HEK293 (cell line): Measurements from ENCODE around the gene CREB3L1.
A peak's percentile ranks its signal among the peaks of the same experiment; 100 is the strongest.

ENCODE experiments used
- CTCF ChIA-PET: fragments of 350-600 bp; formaldehyde crosslinking; extraction: SDS; loops from one replicate; lab custom pipeline; 2021; ENCODE audit warnings: antibody characterized with exemption; lab: Yijun Ruan, JAX
- POLR2A ChIA-PET: fragments of 300-600 bp; formaldehyde crosslinking; extraction: SDS; loops from one replicate; lab custom pipeline; 2020; ENCODE audit warnings: antibody characterized with exemption, inconsistent platforms; lab: Yijun Ruan, JAX
- H3K27ac ChIP-seq: fragments of 200-500 bp; sonication (Bioruptor generic); 2 replicates; pipeline ENCODE4 v1.5.1; 2014; ENCODE audit warnings: low read depth, low read length, control low read depth, inconsistent platforms; ENCODE audit errors: extremely low read depth
- H3K36me3 ChIP-seq, 2 experiments: fragments of 200-500 bp in 1 of 2; sonication (Bioruptor generic) in 1 of 2; 1 replicate in 1 of 2; 2 replicates in 1 of 2; pipeline ENCODE4 v1.5.1; 2014 to 2017; ENCODE audit warnings: inconsistent platforms in 2 of 2, low read length in 2 of 2; ENCODE audit not compliant: control insufficient read depth in 2 of 2, insufficient read depth in 1 of 2
- H3K4me1 ChIP-seq: fragments of 200-500 bp; sonication (Bioruptor generic); 2 replicates; pipeline ENCODE4 v1.5.1; 2014; ENCODE audit warnings: mild to moderate bottlenecking, low read length, inconsistent platforms; ENCODE audit not compliant: control insufficient read depth, insufficient read depth
- H3K4me3 ChIP-seq: 2 replicates; pipeline ENCODE4 v1.5.1; 2011; ENCODE audit warnings: low read depth, mild to moderate bottlenecking, control low read depth, low read length, moderate library complexity
- H3K9me3 ChIP-seq: fragments of 200-500 bp; sonication (Bioruptor generic); 2 replicates; pipeline ENCODE4 v1.5.1; 2014; ENCODE audit warnings: low read depth, low read length, inconsistent platforms; ENCODE audit not compliant: control insufficient read depth, insufficient read depth
- CTCF ChIP-seq: fragments of 450-650 bp; formaldehyde crosslinking; IDR thresholded peaks from 2 replicates; pipeline ENCODE4 v1.5.1; 2016; ENCODE audit warnings: missing biosample characterization, missing genetic modification characterization
- EGR2 ChIP-seq: fragments of 450-650 bp; formaldehyde crosslinking; IDR thresholded peaks from 2 replicates; pipeline ENCODE4 v1.5.1; 2016; ENCODE audit warnings: low read depth, missing biosample characterization, missing genetic modification characterization
- IKZF3 ChIP-seq: fragments of 450-650 bp; IDR thresholded peaks from 2 replicates; pipeline ENCODE4 v1.5.0; 2018; ENCODE audit warnings: missing biosample characterization, mild to moderate bottlenecking, missing genetic modification characterization, moderate library complexity
- KLF9 ChIP-seq: fragments of 450-650 bp; formaldehyde crosslinking; IDR thresholded peaks from 2 replicates; pipeline ENCODE4 v1.5.1; 2016; ENCODE audit warnings: missing biosample characterization, missing genetic modification characterization, low read depth
- OVOL3 ChIP-seq: fragments of 450-650 bp; formaldehyde crosslinking; IDR thresholded peaks from 2 replicates; pipeline ENCODE4 v1.5.1; 2016; ENCODE audit warnings: missing biosample characterization, missing genetic modification characterization
- SP7 ChIP-seq: fragments of 450-650 bp; formaldehyde crosslinking; IDR thresholded peaks from 2 replicates; pipeline ENCODE4 v1.5.1; 2016; ENCODE audit warnings: missing biosample characterization, missing genetic modification characterization
- TSHZ1 ChIP-seq: fragments of 450-650 bp; formaldehyde crosslinking; IDR thresholded peaks from 2 replicates; pipeline ENCODE4 v1.5.1; 2016; ENCODE audit warnings: missing biosample characterization, missing genetic modification characterization, borderline replicate concordance
- YY2 ChIP-seq: fragments of 450-650 bp; formaldehyde crosslinking; IDR thresholded peaks from 2 replicates; pipeline ENCODE4 v1.5.1; 2016; ENCODE audit warnings: missing biosample characterization, missing genetic modification characterization
- ZBTB17 ChIP-seq: fragments of 450-650 bp; formaldehyde crosslinking; IDR thresholded peaks from 2 replicates; pipeline ENCODE4 v1.5.1; 2016; ENCODE audit warnings: missing biosample characterization, missing genetic modification characterization
- ZFHX2 ChIP-seq: fragments of 450-650 bp; formaldehyde crosslinking; conservative IDR thresholded peaks from 2 replicates; pipeline ENCODE4 v1.5.1; 2016; ENCODE audit warnings: missing biosample characterization, missing genetic modification characterization
- ZNF121 ChIP-seq: fragments of 450-650 bp; formaldehyde crosslinking; IDR thresholded peaks from 2 replicates; pipeline ENCODE4 v1.5.1; 2016; ENCODE audit warnings: missing biosample characterization, missing genetic modification characterization
- ZNF146 ChIP-seq: fragments of 450-650 bp; formaldehyde crosslinking; IDR thresholded peaks from 2 replicates; pipeline ENCODE4 v1.5.1; 2016; ENCODE audit warnings: missing biosample characterization, missing genetic modification characterization
- ZNF16 ChIP-seq: fragments of 450-650 bp; formaldehyde crosslinking; IDR thresholded peaks from 2 replicates; pipeline ENCODE4 v1.5.1; 2016; ENCODE audit warnings: low read depth, missing biosample characterization, missing genetic modification characterization
- ZNF23 ChIP-seq: fragments of 450-650 bp; formaldehyde crosslinking; IDR thresholded peaks from 2 replicates; pipeline ENCODE4 v1.5.1; 2016; ENCODE audit warnings: missing biosample characterization, missing genetic modification characterization, borderline replicate concordance
- ZNF302 ChIP-seq: fragments of 450-650 bp; formaldehyde crosslinking; IDR thresholded peaks from 2 replicates; pipeline ENCODE4 v1.5.1; 2016; ENCODE audit warnings: missing biosample characterization, missing genetic modification characterization, low read depth
- ZNF398 ChIP-seq: fragments of 450-650 bp; formaldehyde crosslinking; IDR thresholded peaks from 2 replicates; pipeline ENCODE4 v1.5.1; 2017; ENCODE audit warnings: missing biosample characterization, missing genetic modification characterization
- ZNF510 ChIP-seq: fragments of 450-650 bp; formaldehyde crosslinking; IDR thresholded peaks from 2 replicates; pipeline ENCODE4 v1.5.1; 2018; ENCODE audit warnings: mild to moderate bottlenecking, missing genetic modification characterization, missing biosample characterization; ENCODE audit not compliant: insufficient replicate concordance
- ZNF571 ChIP-seq: fragments of 450-650 bp; formaldehyde crosslinking; IDR thresholded peaks from 2 replicates; pipeline ENCODE4 v1.5.0; 2017; ENCODE audit warnings: missing biosample characterization, missing genetic modification characterization
- ZNF654 ChIP-seq: fragments of 450-650 bp; formaldehyde crosslinking; IDR thresholded peaks from 2 replicates; pipeline ENCODE4 v1.5.1; 2016; ENCODE audit warnings: low read depth, missing biosample characterization, missing genetic modification characterization
- ZNF776 ChIP-seq: fragments of 450-650 bp; formaldehyde crosslinking; IDR thresholded peaks from 2 replicates; pipeline ENCODE4 v1.5.0; 2017; ENCODE audit warnings: missing biosample characterization, missing genetic modification characterization, borderline replicate concordance
- ZSCAN4 ChIP-seq: fragments of 450-650 bp; formaldehyde crosslinking; IDR thresholded peaks from 2 replicates; pipeline ENCODE4 v1.5.1; 2017; ENCODE audit warnings: missing biosample characterization, missing genetic modification characterization

The CREB3L1 gene

GRCh38 chr11:46322759-46323158 is 45.3 kb downstream of the CREB3L1 start (continued):
- TF ChIP-seq ZNF302 (tag by site-specific recombination) (no peak), KLF9 (tag by site-specific recombination) (no peak), ZNF23 (tag by site-specific recombination) (no peak), ZNF776 (tag by site-specific recombination) (no peak)

- CTCF ChIA-PET: no interaction called here
- no peak overlapping the region for H3K4me3 ChIP-seq
- no peak for TF ChIP-seq ZNF16 (tag by site-specific recombination)
- TF ChIP-seq ZNF121: peak; percentile 70; the same call in 1 of the 2 replicates
- TF ChIP-seq ZNF571 (tag by site-specific recombination): no peak
- TF ChIP-seq ZBTB17: peak; percentile 76
- no peak for TF ChIP-seq ZSCAN4 (tag by site-specific recombination)
- TF ChIP-seq SP7: peak; percentile 58; the same call in 1 of the 2 replicates
Measured at GRCh38 chr11:46326813-46327416, 49.5 kb downstream of the CREB3L1 start.

GRCh38 chr11:46327829-46328228 is 50.4 kb downstream of the CREB3L1 start:
- Histone ChIP-seq H3K36me3 (no peaks in the 10 kb centered on the region), H3K4me1 (no peaks in the 10 kb centered on the region), H3K9me3 (no peaks in the 10 kb centered on the region), H3K27ac (no peak overlapping the region), H3K4me3 (no peak overlapping the region)
- CTCF ChIA-PET: interaction anchor here (0.5 to 1.5 kb wide), 5 partner anchors 12 to 1029 kb away, joined by 3 to 6 read pairs (median 4); no protein-coding TSS in a partner anchor
- POLR2A ChIA-PET: no interaction called here
- TF ChIP-seq OVOL3 (no peak), ZNF654 (tag by site-specific recombination) (no peak), EGR2 (0 out of 2 replicates have a peak, but pooled peaks have one; percentile 19), CTCF (tag by site-specific recombination) (no peak), ZNF510 (tag by site-specific recombination) (no peak), TSHZ1 (no peak), ZFHX2 (tag by site-specific recombination) (0 out of 2 replicates have a peak, but pooled peaks have one; percentile 21), IKZF3 (no peak), ZNF398 (tag by site-specific recombination) (no peak), YY2 (tag by site-specific recombination) (no peak), ZNF146 (tag by site-specific recombination) (no peak)

More at GRCh38 chr11:46326813-46327416, 49.5 kb downstream of the CREB3L1 start:
- no peaks in the 10 kb centered on the region for H3K4me1 ChIP-seq
- no peaks in the 10 kb centered on the region for H3K36me3 ChIP-seq
- POLR2A ChIA-PET: no interaction called here
- H3K9me3 ChIP-seq: no peaks in the 10 kb centered on the region
- no peak overlapping the region for H3K27ac ChIP-seq
